Astrocyte of the cerebellum (primary cell): ENCODE data around the gene PLLP.

Experiments
- DNase-seq: peaks from one replicate; pipeline ENCODE4 v3.0.0-alpha.2; 2011; ENCODE audit warnings: low read depth
- H3K4me3 ChIP-seq: 2 replicates; pipeline ENCODE4 v1.5.1; 2011; ENCODE audit warnings: mild to moderate bottlenecking, low read depth, low read length, moderate library complexity
- CTCF ChIP-seq: IDR thresholded peaks from 2 replicates; pipeline ENCODE4 v1.5.1; 2012; ENCODE audit warnings: low read length, low read depth, moderate library complexity, mild to moderate bottlenecking; ENCODE audit errors: missing control alignments
- in situ Hi-C: cut with HindIII; loops from 2 replicates; pipeline ENCODE4 v1.10.0; 2017; ENCODE audit warnings: low sequenced_read_pairs

The PLLP gene, protein sequence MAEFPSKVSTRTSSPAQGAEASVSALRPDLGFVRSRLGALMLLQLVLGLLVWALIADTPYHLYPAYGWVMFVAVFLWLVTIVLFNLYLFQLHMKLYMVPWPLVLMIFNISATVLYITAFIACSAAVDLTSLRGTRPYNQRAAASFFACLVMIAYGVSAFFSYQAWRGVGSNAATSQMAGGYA

DNA sequence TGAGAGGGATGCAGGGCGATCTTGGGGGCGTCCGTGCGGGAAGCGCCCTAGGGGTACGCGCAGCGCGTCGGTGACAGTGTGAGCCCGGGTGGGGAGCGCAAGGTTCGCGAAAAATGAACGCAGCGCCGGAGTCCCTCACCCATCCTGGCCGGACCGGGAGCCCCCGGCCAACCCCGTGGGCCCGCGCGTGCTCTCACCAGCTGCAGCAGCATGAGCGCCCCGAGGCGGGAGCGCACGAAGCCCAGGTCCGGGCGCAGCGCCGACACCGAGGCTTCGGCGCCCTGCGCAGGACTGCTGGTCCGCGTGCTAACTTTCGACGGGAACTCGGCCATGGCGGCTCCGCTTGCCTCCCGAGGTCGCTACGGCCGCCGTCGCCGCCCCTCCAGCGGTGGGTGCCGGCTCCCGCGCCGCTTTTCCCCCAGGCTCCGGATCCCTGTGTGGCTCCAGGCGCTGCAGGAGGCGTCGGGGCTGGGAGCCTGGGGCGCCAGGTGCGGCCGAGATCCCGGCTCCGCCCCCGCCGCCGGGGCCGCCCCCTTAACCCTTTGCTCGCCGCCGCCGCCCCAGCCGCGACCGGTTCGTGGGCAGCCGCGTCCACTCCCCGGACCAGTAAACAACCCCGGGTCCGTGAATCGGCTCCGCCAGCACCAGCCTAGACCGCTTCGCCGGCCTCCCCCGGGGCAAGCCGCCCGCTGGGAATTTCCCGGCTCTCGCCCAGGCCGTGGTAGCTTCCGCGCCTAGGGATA, at the start of gene PLLP:
TSS of gene PLLP (minus strand) at position 464 of the 743 bp plus-strand sequence. CDS start at position 332, 132 bp downstream.
- in situ Hi-C loops = no loop called here
- H3K4me3 ChIP-seq = peak within 1 kb of the TSS; percentile 40
- DNase-seq = no peak
- no peak for TF ChIP-seq CTCF

- no peak overlapping the region for H3K4me3 ChIP-seq
- in situ Hi-C loops = no loop called here
- DNase-seq = no peak
- TF ChIP-seq CTCF = no peak
Measured at GRCh38 chr16:57333402-57333801, 48.9 kb upstream of the PLLP start.

DNA sequence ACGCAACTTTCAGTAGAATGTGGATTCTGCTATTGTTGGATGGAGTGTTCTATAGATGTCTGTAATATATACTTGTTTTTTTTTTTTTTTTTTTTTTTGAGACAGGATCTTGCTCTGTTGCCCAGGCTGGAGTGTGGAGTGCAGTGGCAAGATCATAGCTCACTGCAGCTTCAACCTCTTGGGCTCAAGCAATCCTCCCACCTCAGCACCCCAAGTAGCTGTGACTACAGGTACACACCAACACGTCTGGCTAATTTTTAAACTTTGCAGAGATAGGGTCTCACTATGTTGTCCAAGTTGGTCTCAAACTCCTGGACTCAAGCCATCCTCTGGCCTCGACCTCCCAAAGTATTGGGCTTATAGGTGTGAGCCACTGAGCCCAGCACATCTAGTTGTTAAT, 46.9 kb upstream of the PLLP start:
- DNase-seq = no peak
- H3K4me3 ChIP-seq = no peak overlapping the region
- in situ Hi-C loops = no loop called here
- TF ChIP-seq CTCF = no peak

GRCh38 chr16:57329718-57330327, 45.4 kb upstream of the PLLP start:
- H3K4me3 ChIP-seq = no peak overlapping the region
- in situ Hi-C loops = loop anchor here (10.0 kb wide), 1 partner anchor 85 kb away; no protein-coding TSS in a partner anchor
- DNase-seq = no peak
- no peak for TF ChIP-seq CTCF

DNA sequence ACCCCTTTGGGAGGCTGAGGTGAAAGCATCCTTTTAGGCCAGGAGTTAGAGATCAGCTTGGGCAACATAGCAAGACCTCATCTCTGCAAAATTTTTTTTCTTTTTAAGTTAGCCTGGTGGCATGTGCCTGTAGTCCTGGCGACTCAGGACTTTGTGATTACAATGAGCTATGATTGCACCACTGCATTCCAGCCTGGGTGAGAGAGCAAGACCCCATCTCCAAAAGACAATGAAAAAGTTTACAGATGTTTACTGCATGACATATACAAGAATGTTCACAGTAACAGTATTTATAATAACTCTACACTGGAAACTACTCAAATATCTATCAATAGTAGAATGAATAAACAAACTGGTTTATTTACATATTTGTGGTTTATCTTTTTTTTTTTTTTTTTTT, 41.0 kb upstream of the PLLP start:
- H3K4me3 ChIP-seq = no peak overlapping the region
- no peak for DNase-seq
- no peak for TF ChIP-seq CTCF
- in situ Hi-C loops = loop anchor here (10.0 kb wide), 1 partner anchor 89 kb away; no protein-coding TSS in a partner anchor

DNA sequence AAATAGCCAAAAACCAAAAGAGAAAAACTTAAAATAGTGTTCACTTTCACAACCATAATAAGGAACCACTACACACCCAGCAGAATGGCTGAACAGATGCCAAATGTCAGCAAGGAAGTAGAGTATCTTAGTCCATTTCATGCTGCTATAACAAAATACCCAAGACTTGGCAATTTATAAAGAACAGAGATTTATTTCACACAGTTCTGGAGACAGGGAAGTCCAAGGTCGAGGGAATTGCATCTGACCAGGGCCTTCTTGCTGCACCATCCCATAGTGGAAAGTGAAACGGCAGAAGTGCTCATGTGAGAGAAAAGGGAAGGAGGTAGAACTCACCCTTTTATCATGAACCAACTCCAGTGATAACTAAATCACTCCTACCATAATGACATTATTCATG, 40.3 kb upstream of the PLLP start:
- DNase-seq = no peak
- in situ Hi-C loops = loop anchor here (10.0 kb wide), 1 partner anchor 90 kb away; no protein-coding TSS in a partner anchor
- no peak for TF ChIP-seq CTCF
- H3K4me3 ChIP-seq = no peak overlapping the region
